A549 (cell line): ENCODE results near the gene DZANK1.

Experiments
- CHD2 ChIP-seq: fragments of 150-350 bp; IDR thresholded peaks from 2 replicates; pipeline ENCODE4 v1.6.1; 2014; ENCODE audit warnings: low read length; ENCODE audit not compliant: partially characterized antibody
- EHF ChIP-seq: fragments of 250-450 bp; sonication (Bioruptor Pico); IDR thresholded peaks from 2 replicates; pipeline ENCODE4 v1.5.0; 2020; ENCODE audit warnings: mild to moderate bottlenecking
- HDAC2 ChIP-seq: fragments of 200-600 bp; sonication (generic); IDR thresholded peaks from 2 replicates; pipeline ENCODE4 v1.6.1; 2016
- POLR2A ChIP-seq: IDR thresholded peaks from 2 replicates; pipeline ENCODE4 v1.6.1; 2012; ENCODE audit warnings: mild to moderate bottlenecking, low read length
- RAD21 ChIP-seq, 2 experiments: fragments of >200 bp in 1 of 2; sonication (Bioruptor Twin) in 1 of 2; formaldehyde crosslinking in 1 of 2; IDR thresholded peaks in 1 of 2; conservative IDR thresholded peaks in 1 of 2; 2 replicates in 1 of 2; 3 replicates in 1 of 2; pipeline ENCODE4 v1.6.1; 2012 to 2018; ENCODE audit warnings: inconsistent platforms in 1 of 2
- TF ChIP-seq, protein P1 (sequence below): fragments of >200 bp; sonication (Bioruptor Twin); formaldehyde crosslinking; IDR thresholded peaks from 3 replicates; pipeline ENCODE4 v1.5.1; 2016
- TF ChIP-seq, protein P2 (sequence below): IDR thresholded peaks from 2 replicates; pipeline ENCODE4 v1.6.1; 2012
- TF ChIP-seq, protein P3 (sequence below): fragments of >200 bp; sonication (Bioruptor Twin); formaldehyde crosslinking; IDR thresholded peaks from 3 replicates; pipeline ENCODE4 v1.6.1; 2016

DNA sequence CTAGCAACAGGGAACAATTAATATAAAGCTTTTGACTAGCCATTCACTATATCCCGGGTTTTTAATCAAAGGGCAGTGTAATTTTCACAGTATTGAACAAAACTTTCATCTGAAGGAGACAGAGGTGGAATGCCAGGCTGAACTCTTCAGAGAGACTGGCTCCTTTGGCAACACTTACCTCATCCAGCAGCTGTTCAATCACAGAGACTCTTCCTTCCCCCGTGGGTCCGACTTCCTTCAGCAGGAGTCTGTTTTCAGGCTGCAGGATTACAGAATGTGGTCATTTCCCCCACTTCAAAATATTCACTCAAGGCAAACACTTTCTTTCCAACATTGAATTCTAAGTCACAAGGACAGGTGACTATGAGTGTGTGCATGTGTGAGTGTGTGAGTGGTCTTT lies 76.6 kb downstream of the DZANK1 start:
- TF ChIP-seq POLR2A (no peak), CHD2 (no peak), RAD21 (conservative IDR thresholded peaks at IDR 0.05 in 1 of 2, IDR thresholded peaks at IDR 0.05 in 1 of 2) (no peak), HDAC2 (no peak), EHF (no peak)
- TF ChIP-seq, protein P1, sequence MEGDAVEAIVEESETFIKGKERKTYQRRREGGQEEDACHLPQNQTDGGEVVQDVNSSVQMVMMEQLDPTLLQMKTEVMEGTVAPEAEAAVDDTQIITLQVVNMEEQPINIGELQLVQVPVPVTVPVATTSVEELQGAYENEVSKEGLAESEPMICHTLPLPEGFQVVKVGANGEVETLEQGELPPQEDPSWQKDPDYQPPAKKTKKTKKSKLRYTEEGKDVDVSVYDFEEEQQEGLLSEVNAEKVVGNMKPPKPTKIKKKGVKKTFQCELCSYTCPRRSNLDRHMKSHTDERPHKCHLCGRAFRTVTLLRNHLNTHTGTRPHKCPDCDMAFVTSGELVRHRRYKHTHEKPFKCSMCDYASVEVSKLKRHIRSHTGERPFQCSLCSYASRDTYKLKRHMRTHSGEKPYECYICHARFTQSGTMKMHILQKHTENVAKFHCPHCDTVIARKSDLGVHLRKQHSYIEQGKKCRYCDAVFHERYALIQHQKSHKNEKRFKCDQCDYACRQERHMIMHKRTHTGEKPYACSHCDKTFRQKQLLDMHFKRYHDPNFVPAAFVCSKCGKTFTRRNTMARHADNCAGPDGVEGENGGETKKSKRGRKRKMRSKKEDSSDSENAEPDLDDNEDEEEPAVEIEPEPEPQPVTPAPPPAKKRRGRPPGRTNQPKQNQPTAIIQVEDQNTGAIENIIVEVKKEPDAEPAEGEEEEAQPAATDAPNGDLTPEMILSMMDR: no peak
- TF ChIP-seq, protein P2, sequence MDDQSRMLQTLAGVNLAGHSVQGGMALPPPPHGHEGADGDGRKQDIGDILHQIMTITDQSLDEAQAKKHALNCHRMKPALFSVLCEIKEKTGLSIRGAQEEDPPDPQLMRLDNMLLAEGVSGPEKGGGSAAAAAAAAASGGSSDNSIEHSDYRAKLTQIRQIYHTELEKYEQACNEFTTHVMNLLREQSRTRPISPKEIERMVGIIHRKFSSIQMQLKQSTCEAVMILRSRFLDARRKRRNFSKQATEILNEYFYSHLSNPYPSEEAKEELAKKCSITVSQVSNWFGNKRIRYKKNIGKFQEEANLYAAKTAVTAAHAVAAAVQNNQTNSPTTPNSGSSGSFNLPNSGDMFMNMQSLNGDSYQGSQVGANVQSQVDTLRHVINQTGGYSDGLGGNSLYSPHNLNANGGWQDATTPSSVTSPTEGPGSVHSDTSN: no peak
- TF ChIP-seq, protein P3, sequence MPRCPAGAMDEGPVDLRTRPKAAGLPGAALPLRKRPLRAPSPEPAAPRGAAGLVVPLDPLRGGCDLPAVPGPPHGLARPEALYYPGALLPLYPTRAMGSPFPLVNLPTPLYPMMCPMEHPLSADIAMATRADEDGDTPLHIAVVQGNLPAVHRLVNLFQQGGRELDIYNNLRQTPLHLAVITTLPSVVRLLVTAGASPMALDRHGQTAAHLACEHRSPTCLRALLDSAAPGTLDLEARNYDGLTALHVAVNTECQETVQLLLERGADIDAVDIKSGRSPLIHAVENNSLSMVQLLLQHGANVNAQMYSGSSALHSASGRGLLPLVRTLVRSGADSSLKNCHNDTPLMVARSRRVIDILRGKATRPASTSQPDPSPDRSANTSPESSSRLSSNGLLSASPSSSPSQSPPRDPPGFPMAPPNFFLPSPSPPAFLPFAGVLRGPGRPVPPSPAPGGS: no peak
